ENCODE measurements around the gene TPCN1. TPM values are rescaled to one million over a fixed set of nuclear protein-coding genes. Genes with fewer than 3 reads are reported as not detected.

TPCN1 gene
- total and polyA plus RNA-seq, 8 donors = 39.4 to 83.4 (median 63.5) TPM

GRCh38 chr12:113268621-113269020 is 47.4 kb downstream of the TPCN1 start:
- intact Hi-C loops (cut with DNase I) = no loop called here
- Histone ChIP-seq H3K4me3 (no peak overlapping the region), H3K27ac (no peak overlapping the region), H3K9me3 (no peaks in the 10 kb centered on the region), H3K4me1 (peaks cover 11 to 29% (median 21%) of the 10 kb centered on the region in 3 donors), H3K27me3 (no peaks in the 10 kb centered on the region), H3K36me3 (peaks cover 5 to 51% (median 8%) of the 10 kb centered on the region in 3 donors)
- ATAC-seq (no peak), DNase-seq (peak in 2 of 6 donors; percentile 54 to 62), FAIRE-seq (no peak)
- 93 to 95% methylated on average over 19 of the region's 19 CpGs for WGBS, 2 donors
- TF ChIP-seq CTCF (IDR thresholded peaks at IDR 0.05) = no peak

GRCh38 chr12:113269257-113269943 is 48.1 kb downstream of the TPCN1 start:
- intact Hi-C loops (cut with DNase I) = no loop called here
- WGBS, 2 donors = 94% methylated on average over 12 of the region's 12 CpGs
- H3K27ac ChIP-seq = no peak overlapping the region
- DNase-seq (peak in 2 of 6 donors; percentile 30 to 41), FAIRE-seq (no peak), ATAC-seq (no peak)
- H3K27me3 ChIP-seq = no peaks in the 10 kb centered on the region
- no peak for TF ChIP-seq CTCF (IDR thresholded peaks at IDR 0.05)
- peaks cover 11 to 29% (median 21%) of the 10 kb centered on the region in 3 donors for H3K4me1 ChIP-seq
- no peak overlapping the region for H3K4me3 ChIP-seq
- no peaks in the 10 kb centered on the region for H3K9me3 ChIP-seq
- H3K36me3 ChIP-seq = peaks cover 5 to 59% (median 11%) of the 10 kb centered on the region in 3 donors

- peak overlapping the region in 3 of 4 donors; percentile 61 to 81 (median 71) for H3K27ac ChIP-seq
These were observed 49.4 kb downstream of the TPCN1 start for GRCh38 chr12:113270709-113271009.

GRCh38 chr12:113271466-113271852 is 50.2 kb downstream of the TPCN1 start:
- 45 to 52% methylated on average over 10 of the region's 10 CpGs for WGBS, 2 donors
- ATAC-seq = peak in 1 of 4 donors; percentile 44
- Histone ChIP-seq H3K36me3 (peaks cover 5 to 62% (median 11%) of the 10 kb centered on the region in 3 donors), H3K27ac (peak overlapping the region; percentile 17 to 81 (median 66)), H3K4me3 (no peak overlapping the region), H3K27me3 (no peaks in the 10 kb centered on the region), H3K4me1 (peaks cover 11 to 29% (median 21%) of the 10 kb centered on the region in 3 donors), H3K9me3 (no peaks in the 10 kb centered on the region)
- no peak for DNase-seq
- no peak for FAIRE-seq
- no peak for TF ChIP-seq CTCF (IDR thresholded peaks at IDR 0.05)
- intact Hi-C loops (cut with DNase I) = no loop called here

More at GRCh38 chr12:113270709-113271009, 49.4 kb downstream of the TPCN1 start:
- TF ChIP-seq CTCF (IDR thresholded peaks at IDR 0.05) = no peak
- ATAC-seq = no peak
- FAIRE-seq = no peak
- 94 to 96% methylated on average over 11 of the region's 11 CpGs for WGBS, 2 donors
- DNase-seq = peak in 1 of 6 donors; percentile 42
- Histone ChIP-seq H3K9me3 (no peaks in the 10 kb centered on the region), H3K36me3 (peaks cover 5 to 69% (median 14%) of the 10 kb centered on the region in 3 donors), H3K4me3 (no peak overlapping the region), H3K4me1 (peaks cover 11 to 29% (median 21%) of the 10 kb centered on the region in 3 donors), H3K27me3 (no peaks in the 10 kb centered on the region)
- intact Hi-C loops (cut with DNase I) = no loop called here

All from pancreas (tissue), 10 donors.